ENCODE measurements around the gene ABRAXAS1.
"Not testable (repeated sequence)": the region's sequence is repeated elsewhere in the genome, so short reads cannot be mapped to it uniquely, and the experiment has no call there.

ABRAXAS1 gene

GRCh38 chr4:83503974-83504373 lies 19.1 kb upstream of the ABRAXAS1 start:
- H3K18ac ChIP-seq (ENCODE audit: low read depth in 1 of 2, low read length in 2 of 2): no peak overlapping the region
- H3K23ac ChIP-seq (ENCODE audit: low read length in 2 of 2): no peak overlapping the region
- H3K27me3 ChIP-seq (ENCODE audit: control insufficient read depth in 1 of 2, insufficient read depth in 1 of 2, low read length in 2 of 2): no peaks in the 10 kb centered on the region
- DNase-seq: no peak
- no peak overlapping the region for H2BK12ac ChIP-seq (ENCODE audit: low read length in 2 of 2)
- no peaks in the 10 kb centered on the region for H3K4me1 ChIP-seq (ENCODE audit: control insufficient read depth, insufficient read depth, low read depth, low read length)
- no peak overlapping the region for H3K14ac ChIP-seq (ENCODE audit: low read length in 2 of 2)
- H3K4me3 ChIP-seq (ENCODE audit: insufficient read depth in 1 of 2, low read depth in 1 of 2, low read length in 2 of 2): no peak overlapping the region
- no peaks in the 10 kb centered on the region for H3K79me1 ChIP-seq (replicated peaks; ENCODE audit: low read length, poor library complexity, severe bottlenecking)
- no peaks in the 10 kb centered on the region for H3K9me3 ChIP-seq (ENCODE audit: control insufficient read depth, low read length)
- H2AFZ ChIP-seq (ENCODE audit: low read depth, low read length): no peak overlapping the region
- no peaks in the 10 kb centered on the region for H3K36me3 ChIP-seq (ENCODE audit: control insufficient read depth in 1 of 2, insufficient read depth in 2 of 2, low read depth in 1 of 2, low read length in 2 of 2)
- H3K27ac ChIP-seq (ENCODE audit: low read length, poor library complexity, severe bottlenecking): no peak overlapping the region
- H3K4ac ChIP-seq (ENCODE audit: low read depth in 1 of 2, low read length in 2 of 2): no peak overlapping the region
- no peak overlapping the region for H4K91ac ChIP-seq (ENCODE audit: low read length)
- no peak overlapping the region for H3K9ac ChIP-seq (ENCODE audit: low read length)
- H2BK5ac ChIP-seq (ENCODE audit: low read depth, low read length, poor library complexity, severe bottlenecking): no peak overlapping the region
- no peak overlapping the region for H2AK5ac ChIP-seq (ENCODE audit: low read length, severe bottlenecking)
- H2BK120ac ChIP-seq (ENCODE audit: low read depth, low read length): no peak overlapping the region
- H4K8ac ChIP-seq (ENCODE audit: low read length): no peak overlapping the region
- no peak overlapping the region for H3K4me2 ChIP-seq (ENCODE audit: low read length, poor library complexity, severe bottlenecking)
- H2BK15ac ChIP-seq (ENCODE audit: low read depth, poor library complexity, severe bottlenecking): no peak overlapping the region

GRCh38 chr4:83501671-83502070 lies 16.8 kb upstream of the ABRAXAS1 start:
- not testable (repeated sequence) for H3K18ac ChIP-seq (ENCODE audit: low read depth in 1 of 2, low read length in 2 of 2); H3K27ac ChIP-seq (ENCODE audit: low read length, poor library complexity, severe bottlenecking); H2AFZ ChIP-seq (ENCODE audit: low read depth, low read length); H3K4me3 ChIP-seq (ENCODE audit: insufficient read depth in 1 of 2, low read depth in 1 of 2, low read length in 2 of 2); H2AK5ac ChIP-seq (ENCODE audit: low read length, severe bottlenecking); H4K91ac ChIP-seq (ENCODE audit: low read length); H3K4ac ChIP-seq (ENCODE audit: low read depth in 1 of 2, low read length in 2 of 2); DNase-seq; H3K23ac ChIP-seq (ENCODE audit: low read length in 2 of 2); H3K79me1 ChIP-seq (replicated peaks; ENCODE audit: low read length, poor library complexity, severe bottlenecking); H2BK12ac ChIP-seq (ENCODE audit: low read length in 2 of 2); H3K14ac ChIP-seq (ENCODE audit: low read length in 2 of 2); H2BK5ac ChIP-seq (ENCODE audit: low read depth, low read length, poor library complexity, severe bottlenecking); H3K4me1 ChIP-seq (ENCODE audit: control insufficient read depth, insufficient read depth, low read depth, low read length); H3K36me3 ChIP-seq (ENCODE audit: control insufficient read depth in 1 of 2, insufficient read depth in 2 of 2, low read depth in 1 of 2, low read length in 2 of 2); H3K4me2 ChIP-seq (ENCODE audit: low read length, poor library complexity, severe bottlenecking); H4K8ac ChIP-seq (ENCODE audit: low read length); H3K27me3 ChIP-seq (ENCODE audit: control insufficient read depth in 1 of 2, insufficient read depth in 1 of 2, low read length in 2 of 2); H2BK15ac ChIP-seq (ENCODE audit: low read depth, poor library complexity, severe bottlenecking); H3K9ac ChIP-seq (ENCODE audit: low read length); H3K9me3 ChIP-seq (ENCODE audit: control insufficient read depth, low read length); H2BK120ac ChIP-seq (ENCODE audit: low read depth, low read length)
- 88% methylated on average over 3 of the region's 3 CpGs for WGBS

GRCh38 chr4:83498187-83498586 lies 13.3 kb upstream of the ABRAXAS1 start:
- WGBS: 95% methylated on average over 1 of the region's 1 CpG
- H2BK12ac ChIP-seq (ENCODE audit: low read length in 2 of 2): no peak overlapping the region

GRCh38 chr4:83496085-83496917 lies 11.4 kb upstream of the ABRAXAS1 start:
- H3K9ac ChIP-seq (ENCODE audit: low read length); H3K9me3 ChIP-seq (ENCODE audit: control insufficient read depth, low read length); H3K4me2 ChIP-seq (ENCODE audit: low read length, poor library complexity, severe bottlenecking); H2AFZ ChIP-seq (ENCODE audit: low read depth, low read length); H2AK5ac ChIP-seq (ENCODE audit: low read length, severe bottlenecking); H3K18ac ChIP-seq (ENCODE audit: low read depth in 1 of 2, low read length in 2 of 2); H4K8ac ChIP-seq (ENCODE audit: low read length); H3K4me3 ChIP-seq (ENCODE audit: insufficient read depth in 1 of 2, low read depth in 1 of 2, low read length in 2 of 2); H3K27ac ChIP-seq (ENCODE audit: low read length, poor library complexity, severe bottlenecking); H2BK120ac ChIP-seq (ENCODE audit: low read depth, low read length); H2BK5ac ChIP-seq (ENCODE audit: low read depth, low read length, poor library complexity, severe bottlenecking); H3K14ac ChIP-seq (ENCODE audit: low read length in 2 of 2); H3K4me1 ChIP-seq (ENCODE audit: control insufficient read depth, insufficient read depth, low read depth, low read length); H3K79me1 ChIP-seq (replicated peaks; ENCODE audit: low read length, poor library complexity, severe bottlenecking); DNase-seq; H2BK12ac ChIP-seq (ENCODE audit: low read length in 2 of 2); H3K4ac ChIP-seq (ENCODE audit: low read depth in 1 of 2, low read length in 2 of 2); H3K23ac ChIP-seq (ENCODE audit: low read length in 2 of 2); H3K36me3 ChIP-seq (ENCODE audit: control insufficient read depth in 1 of 2, insufficient read depth in 2 of 2, low read depth in 1 of 2, low read length in 2 of 2); H3K27me3 ChIP-seq (ENCODE audit: control insufficient read depth in 1 of 2, insufficient read depth in 1 of 2, low read length in 2 of 2); H2BK15ac ChIP-seq (ENCODE audit: low read depth, poor library complexity, severe bottlenecking); H4K91ac ChIP-seq (ENCODE audit: low read length): not testable (repeated sequence)
- WGBS: 92% methylated on average over 7 of the region's 8 CpGs

More at GRCh38 chr4:83498187-83498586, 13.3 kb upstream of the ABRAXAS1 start:
- Histone ChIP-seq H3K4ac (ENCODE audit: low read depth in 1 of 2, low read length in 2 of 2) (no peak overlapping the region), H3K4me2 (ENCODE audit: low read length, poor library complexity, severe bottlenecking) (no peak overlapping the region), H2AK5ac (ENCODE audit: low read length, severe bottlenecking) (no peak overlapping the region), H3K27ac (ENCODE audit: low read length, poor library complexity, severe bottlenecking) (no peak overlapping the region), H3K18ac (ENCODE audit: low read depth in 1 of 2, low read length in 2 of 2) (no peak overlapping the region), H3K79me1 (replicated peaks; ENCODE audit: low read length, poor library complexity, severe bottlenecking) (no peaks in the 10 kb centered on the region), H3K27me3 (ENCODE audit: control insufficient read depth in 1 of 2, insufficient read depth in 1 of 2, low read length in 2 of 2) (no peaks in the 10 kb centered on the region), H3K4me3 (ENCODE audit: insufficient read depth in 1 of 2, low read depth in 1 of 2, low read length in 2 of 2) (no peak overlapping the region), H3K4me1 (ENCODE audit: control insufficient read depth, insufficient read depth, low read depth, low read length) (no peaks in the 10 kb centered on the region), H3K14ac (ENCODE audit: low read length in 2 of 2) (no peak overlapping the region), H3K23ac (ENCODE audit: low read length in 2 of 2) (no peak overlapping the region), H3K9ac (ENCODE audit: low read length) (no peak overlapping the region), H2BK120ac (ENCODE audit: low read depth, low read length) (no peak overlapping the region), H2BK15ac (ENCODE audit: low read depth, poor library complexity, severe bottlenecking) (no peak overlapping the region), H2BK5ac (ENCODE audit: low read depth, low read length, poor library complexity, severe bottlenecking) (no peak overlapping the region), H4K91ac (ENCODE audit: low read length) (no peak overlapping the region), H3K9me3 (ENCODE audit: control insufficient read depth, low read length) (no peaks in the 10 kb centered on the region), H2AFZ (ENCODE audit: low read depth, low read length) (no peak overlapping the region), H4K8ac (ENCODE audit: low read length) (no peak overlapping the region), H3K36me3 (ENCODE audit: control insufficient read depth in 1 of 2, insufficient read depth in 2 of 2, low read depth in 1 of 2, low read length in 2 of 2) (no peaks in the 10 kb centered on the region)
- DNase-seq: no peak

Data from mesenchymal stem cell (in vitro differentiated cells and primary cell).